Measurements from ENCODE around the gene TMEM269.

Gene TMEM269

GRCh38 chr1:42820813-42821212 is 36.0 kb downstream of the TMEM269 start:
- H3K36me3 ChIP-seq (ENCODE audit: control insufficient read depth in 2 of 2, insufficient read depth in 1 of 2, low read length in 2 of 2) = peaks cover 0 to 3% of the 10 kb centered on the region in 2 experiments; a peak in 1 of 3 replicates
- POLR2A ChIA-PET = interaction anchor here (1.1 kb wide), 1 partner anchor 25 kb away, joined by 5 read pairs; the partner anchor contains the start of gene ZNF691
- TF ChIP-seq ZNF121 (tag by site-specific recombination; IDR thresholded peaks at IDR 0.05) (no peak), TRIM28 (IDR thresholded peaks at IDR 0.05; ENCODE audit: borderline replicate concordance, low read length) (0 out of 2 replicates have a peak, but pooled peaks have one; percentile 27)
- peaks cover 2% of the 10 kb centered on the region for H3K4me1 ChIP-seq (ENCODE audit: control insufficient read depth, insufficient read depth, low read length)
- H3K9me3 ChIP-seq (ENCODE audit: control insufficient read depth, insufficient read depth, low read depth, low read length) = no peaks in the 10 kb centered on the region
- no peak overlapping the region for H3K4me3 ChIP-seq (ENCODE audit: low read depth, low read length)
- CTCF ChIA-PET = interaction anchor here (0.6 to 1.8 kb wide), 6 partner anchors 10 to 102 kb away, joined by 3 to 5 read pairs (median 4); partner anchors contain the start of gene ZNF691
- no peak overlapping the region for H3K27ac ChIP-seq (ENCODE audit: extremely low read depth, low read depth, low read length)

GRCh38 chr1:42821690-42822089 is 36.9 kb downstream of the TMEM269 start:
- ChIA-PET CTCF (interaction anchor here (1.8 kb wide), 1 partner anchor 24 kb away, joined by 5 read pairs; the partner anchor contains the start of gene ZNF691), POLR2A (interaction anchor here (1.8 kb wide), 1 partner anchor 25 kb away, joined by 6 read pairs; the partner anchor contains the start of gene ZNF691)
- TF ChIP-seq ZNF121 (tag by site-specific recombination; IDR thresholded peaks at IDR 0.05) (peak; percentile 98), ZNF548 (tag by site-specific recombination; IDR thresholded peaks at IDR 0.05) (no peak), ZNF391 (tag by site-specific recombination; IDR thresholded peaks at IDR 0.05; ENCODE audit: borderline replicate concordance, low read depth) (no peak)
- no peaks in the 10 kb centered on the region for H3K36me3 ChIP-seq (ENCODE audit: control insufficient read depth in 2 of 2, insufficient read depth in 1 of 2, low read length in 2 of 2)
- H3K27ac ChIP-seq (ENCODE audit: extremely low read depth, low read depth, low read length) = no peak overlapping the region
- no peaks in the 10 kb centered on the region for H3K9me3 ChIP-seq (ENCODE audit: control insufficient read depth, insufficient read depth, low read depth, low read length)
- H3K4me3 ChIP-seq (ENCODE audit: low read depth, low read length) = no peak overlapping the region
- peaks cover 2% of the 10 kb centered on the region for H3K4me1 ChIP-seq (ENCODE audit: control insufficient read depth, insufficient read depth, low read length)

- Histone ChIP-seq H3K9me3 (ENCODE audit: control insufficient read depth, insufficient read depth, low read depth, low read length) (no peaks in the 10 kb centered on the region), H3K27ac (ENCODE audit: extremely low read depth, low read depth, low read length) (no peak overlapping the region)
- CTCF ChIA-PET = interaction anchor here (0.7 to 0.8 kb wide), 2 partner anchors 23 to 35 kb away, joined by 3 read pairs; no protein-coding TSS in a partner anchor
- TF ChIP-seq PRDM6 (tag by site-specific recombination; IDR thresholded peaks at IDR 0.05) = peak; percentile 89
- no peak for TF ChIP-seq ZNF433 (tag by site-specific recombination; IDR thresholded peaks at IDR 0.05; ENCODE audit: low read depth)
- TF ChIP-seq ZNF280C (tag by site-specific recombination; IDR thresholded peaks at IDR 0.05) = no peak
- TF ChIP-seq ZNF600 (tag by site-specific recombination; IDR thresholded peaks at IDR 0.05) = no peak
- no peak for TF ChIP-seq ZNF391 (tag by site-specific recombination; IDR thresholded peaks at IDR 0.05; ENCODE audit: borderline replicate concordance, low read depth)
- 0 out of 2 replicates have a peak, but pooled peaks have one; percentile 31 for TF ChIP-seq KLF10 (tag by site-specific recombination; IDR thresholded peaks at IDR 0.05)
- peak; percentile 21 for TF ChIP-seq SETDB1 (IDR thresholded peaks at IDR 0.05; ENCODE audit: insufficient read length, low read length)
- no peak for TF ChIP-seq ZSCAN16 (tag by site-specific recombination; IDR thresholded peaks at IDR 0.05)
- TF ChIP-seq ZXDB (tag by site-specific recombination; IDR thresholded peaks at IDR 0.05) = no peak
- TF ChIP-seq GLIS1 (tag by site-specific recombination; IDR thresholded peaks at IDR 0.05) = peak; percentile 36; the same call in 1 of the 2 replicates
- no peak for TF ChIP-seq WT1 (tag by site-specific recombination; IDR thresholded peaks at IDR 0.05)
- peak; percentile 79 for TF ChIP-seq ZNF335 (tag by site-specific recombination; conservative IDR thresholded peaks at IDR 0.05)
- TF ChIP-seq ZNF521 (tag by site-specific recombination; IDR thresholded peaks at IDR 0.05) = no peak
- TF ChIP-seq ZNF670 (tag by site-specific recombination; IDR thresholded peaks at IDR 0.05; ENCODE audit: low read depth) = no peak
- TF ChIP-seq ATF2 (tag by site-specific recombination; IDR thresholded peaks at IDR 0.05; ENCODE audit: low read depth) = no peak
- TF ChIP-seq ZNF585B (tag by site-specific recombination; IDR thresholded peaks at IDR 0.05) = no peak
- TF ChIP-seq ZNF211 (tag by site-specific recombination; IDR thresholded peaks at IDR 0.05; ENCODE audit: low read depth) = no peak
- no peak for TF ChIP-seq ZBTB10 (tag by site-specific recombination; IDR thresholded peaks at IDR 0.05)
Observed at GRCh38 chr1:42822800-42823392, 38.1 kb downstream of the TMEM269 start.

More at GRCh38 chr1:42822800-42823392, 38.1 kb downstream of the TMEM269 start:
- H3K36me3 ChIP-seq (ENCODE audit: control insufficient read depth in 2 of 2, insufficient read depth in 1 of 2, low read length in 2 of 2) = no peaks in the 10 kb centered on the region
- peaks cover 2% of the 10 kb centered on the region for H3K4me1 ChIP-seq (ENCODE audit: control insufficient read depth, insufficient read depth, low read length)
- POLR2A ChIA-PET = interaction anchor here (0.6 to 1.8 kb wide), 3 partner anchors 9 to 56 kb away, joined by 3 to 6 read pairs (median 3); partner anchors contain the start of genes C1orf50, P3H1 and ZNF691
- H3K4me3 ChIP-seq (ENCODE audit: low read depth, low read length) = no peak overlapping the region
